ENCODE data around the gene LAT. TPM values are rescaled to one million over a fixed set of nuclear protein-coding genes. Genes with fewer than 3 reads are reported as not detected.

Gene LAT
- total RNA-seq, 2 donors from 2014 or later: 0.98 to 1.3 TPM

DNA sequence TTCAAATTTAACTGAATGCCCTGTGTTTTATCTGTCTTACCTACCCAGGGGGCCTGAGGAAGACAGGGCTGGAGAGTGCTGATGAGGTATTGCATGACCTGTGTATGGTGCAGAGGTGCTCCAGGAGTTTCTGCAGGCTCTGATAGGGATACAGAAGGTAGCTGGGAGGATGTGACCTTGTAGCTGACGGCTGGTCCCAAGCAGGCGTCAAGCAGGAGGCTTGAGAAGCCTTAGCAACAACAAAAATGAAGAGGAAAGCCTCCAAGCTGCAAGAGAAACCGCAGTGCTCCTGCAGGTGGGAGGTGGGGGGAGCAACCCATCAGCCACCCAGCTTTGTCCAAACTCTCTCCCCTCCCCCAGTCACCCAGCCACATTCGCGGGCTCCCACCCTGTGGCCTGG lies 40.4 kb downstream of the LAT start:
- DNase-seq (ENCODE audit: low spot score): no peak
- Histone ChIP-seq H3K9me3 (no peaks in the 10 kb centered on the region), H3K4me1 (no peaks in the 10 kb centered on the region), H3K27ac (no peak overlapping the region), H3K27me3 (no peaks in the 10 kb centered on the region), H3K4me3 (no peak overlapping the region), H3K36me3 (no peaks in the 10 kb centered on the region)
- TF ChIP-seq, protein P1, sequence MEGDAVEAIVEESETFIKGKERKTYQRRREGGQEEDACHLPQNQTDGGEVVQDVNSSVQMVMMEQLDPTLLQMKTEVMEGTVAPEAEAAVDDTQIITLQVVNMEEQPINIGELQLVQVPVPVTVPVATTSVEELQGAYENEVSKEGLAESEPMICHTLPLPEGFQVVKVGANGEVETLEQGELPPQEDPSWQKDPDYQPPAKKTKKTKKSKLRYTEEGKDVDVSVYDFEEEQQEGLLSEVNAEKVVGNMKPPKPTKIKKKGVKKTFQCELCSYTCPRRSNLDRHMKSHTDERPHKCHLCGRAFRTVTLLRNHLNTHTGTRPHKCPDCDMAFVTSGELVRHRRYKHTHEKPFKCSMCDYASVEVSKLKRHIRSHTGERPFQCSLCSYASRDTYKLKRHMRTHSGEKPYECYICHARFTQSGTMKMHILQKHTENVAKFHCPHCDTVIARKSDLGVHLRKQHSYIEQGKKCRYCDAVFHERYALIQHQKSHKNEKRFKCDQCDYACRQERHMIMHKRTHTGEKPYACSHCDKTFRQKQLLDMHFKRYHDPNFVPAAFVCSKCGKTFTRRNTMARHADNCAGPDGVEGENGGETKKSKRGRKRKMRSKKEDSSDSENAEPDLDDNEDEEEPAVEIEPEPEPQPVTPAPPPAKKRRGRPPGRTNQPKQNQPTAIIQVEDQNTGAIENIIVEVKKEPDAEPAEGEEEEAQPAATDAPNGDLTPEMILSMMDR (IDR thresholded peaks at IDR 0.05): no peak

DNA sequence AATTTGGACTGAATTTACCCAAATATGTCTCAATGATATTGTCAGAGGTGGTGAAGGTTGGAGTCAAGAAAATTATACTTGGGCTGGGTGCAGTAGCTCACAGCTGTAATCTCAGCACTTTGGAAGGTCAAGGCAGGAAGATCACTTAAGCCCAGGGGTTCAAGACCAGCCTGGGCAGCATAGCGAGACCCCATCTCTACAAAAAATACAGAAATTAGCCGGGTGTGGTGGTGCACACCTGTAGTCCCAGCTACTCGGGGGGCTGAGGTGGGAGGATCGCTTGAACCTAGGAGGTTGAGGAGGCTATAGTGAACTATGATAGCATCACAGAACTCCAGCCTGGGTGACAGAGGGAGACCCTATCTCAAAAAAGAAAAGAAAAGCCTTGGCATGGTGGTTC lies 40.9 kb downstream of the LAT start:
- no peak overlapping the region for H3K4me3 ChIP-seq
- no peak for DNase-seq (ENCODE audit: low spot score)
- H3K27me3 ChIP-seq: no peaks in the 10 kb centered on the region
- H3K4me1 ChIP-seq: no peaks in the 10 kb centered on the region
- H3K9me3 ChIP-seq: no peaks in the 10 kb centered on the region
- no peaks in the 10 kb centered on the region for H3K36me3 ChIP-seq
- H3K27ac ChIP-seq: no peak overlapping the region
- TF ChIP-seq, protein P1 (IDR thresholded peaks at IDR 0.05): no peak

DNA sequence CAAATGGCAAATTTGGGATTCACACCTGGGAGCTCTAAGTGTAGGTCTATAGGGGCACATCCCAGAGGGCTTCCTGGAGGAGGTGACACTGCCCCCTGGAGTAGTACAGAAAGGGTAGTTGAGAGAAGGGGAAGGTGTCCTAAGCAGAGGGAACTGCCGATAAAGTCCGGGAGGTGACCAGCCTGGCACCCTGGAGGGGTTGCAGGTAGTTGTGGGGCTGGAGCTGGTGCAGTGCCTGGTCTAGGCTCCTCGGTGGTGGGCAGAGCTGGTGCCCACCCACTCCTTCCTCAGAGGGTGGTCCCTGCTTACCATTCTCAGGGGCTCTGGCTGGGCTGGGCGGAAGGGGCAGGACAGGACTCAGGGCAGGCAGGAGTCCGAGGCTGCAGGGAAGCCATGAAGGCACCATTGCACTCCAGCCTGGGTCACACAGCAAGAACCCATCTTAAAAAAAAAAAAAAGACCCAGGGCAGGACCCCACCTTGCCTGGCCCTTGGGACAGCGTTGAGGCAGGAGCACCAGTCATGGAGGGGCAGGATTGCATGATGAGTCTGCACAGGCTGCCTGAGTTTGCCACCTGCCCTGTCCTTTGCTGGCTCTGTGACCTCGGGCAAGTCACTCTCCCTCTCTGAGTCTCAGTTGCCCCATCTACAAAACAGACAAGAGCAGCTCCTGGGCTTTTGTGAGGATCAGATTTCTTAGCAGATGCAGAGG lies 43.8 kb downstream of the LAT start:
- Histone ChIP-seq H3K27me3 (no peaks in the 10 kb centered on the region), H3K36me3 (no peaks in the 10 kb centered on the region), H3K9me3 (no peaks in the 10 kb centered on the region), H3K4me3 (no peak overlapping the region), H3K27ac (no peak overlapping the region), H3K4me1 (no peaks in the 10 kb centered on the region)
- DNase-seq (ENCODE audit: low spot score): no peak
- TF ChIP-seq, protein P1 (IDR thresholded peaks at IDR 0.05): no peak

DNA sequence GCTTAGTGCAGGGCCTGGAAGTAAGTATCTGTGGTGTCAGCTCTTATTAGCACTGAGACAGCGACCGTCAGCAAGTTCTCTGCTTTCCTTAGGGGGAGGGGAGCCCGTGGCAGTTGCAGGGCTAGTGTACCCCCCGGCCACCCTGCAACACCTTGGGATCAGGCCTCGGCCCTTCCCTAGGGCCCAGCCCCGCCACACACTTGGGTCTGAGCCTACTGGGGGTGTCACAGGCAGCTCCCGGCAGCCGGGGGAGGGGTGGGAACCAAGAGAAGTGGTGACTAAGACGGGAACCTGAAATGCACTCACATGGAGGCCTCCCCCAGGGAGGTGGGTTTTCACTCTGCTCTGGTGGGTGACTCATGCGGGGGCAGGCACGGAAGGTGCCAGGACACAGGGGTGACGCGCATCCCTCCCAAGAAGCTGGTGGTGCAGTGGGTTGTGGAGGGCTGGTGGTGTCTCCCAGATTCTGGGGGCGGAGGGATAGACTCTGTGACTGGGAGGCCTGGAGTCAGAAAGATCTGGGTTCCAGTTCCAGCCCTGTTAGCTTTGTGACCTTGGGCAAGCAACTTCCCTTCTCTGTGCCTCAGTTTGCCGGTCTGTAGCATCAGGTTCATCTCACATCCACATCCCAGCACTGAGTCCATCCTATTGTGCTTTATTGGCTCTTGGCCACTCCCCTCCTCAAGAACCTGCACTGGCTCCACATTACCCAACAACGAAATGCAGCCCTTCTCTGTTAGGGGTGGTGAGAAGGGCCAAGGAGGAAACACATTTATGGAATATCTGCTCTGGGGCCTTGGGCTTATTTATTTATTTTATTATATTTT lies 44.5 kb downstream of the LAT start:
- no peaks in the 10 kb centered on the region for H3K4me1 ChIP-seq
- H3K36me3 ChIP-seq: no peaks in the 10 kb centered on the region
- no peaks in the 10 kb centered on the region for H3K9me3 ChIP-seq
- TF ChIP-seq, protein P1 (IDR thresholded peaks at IDR 0.05): no peak
- no peak overlapping the region for H3K4me3 ChIP-seq
- no peak overlapping the region for H3K27ac ChIP-seq
- no peak for DNase-seq (ENCODE audit: low spot score)
- no peaks in the 10 kb centered on the region for H3K27me3 ChIP-seq

DNA sequence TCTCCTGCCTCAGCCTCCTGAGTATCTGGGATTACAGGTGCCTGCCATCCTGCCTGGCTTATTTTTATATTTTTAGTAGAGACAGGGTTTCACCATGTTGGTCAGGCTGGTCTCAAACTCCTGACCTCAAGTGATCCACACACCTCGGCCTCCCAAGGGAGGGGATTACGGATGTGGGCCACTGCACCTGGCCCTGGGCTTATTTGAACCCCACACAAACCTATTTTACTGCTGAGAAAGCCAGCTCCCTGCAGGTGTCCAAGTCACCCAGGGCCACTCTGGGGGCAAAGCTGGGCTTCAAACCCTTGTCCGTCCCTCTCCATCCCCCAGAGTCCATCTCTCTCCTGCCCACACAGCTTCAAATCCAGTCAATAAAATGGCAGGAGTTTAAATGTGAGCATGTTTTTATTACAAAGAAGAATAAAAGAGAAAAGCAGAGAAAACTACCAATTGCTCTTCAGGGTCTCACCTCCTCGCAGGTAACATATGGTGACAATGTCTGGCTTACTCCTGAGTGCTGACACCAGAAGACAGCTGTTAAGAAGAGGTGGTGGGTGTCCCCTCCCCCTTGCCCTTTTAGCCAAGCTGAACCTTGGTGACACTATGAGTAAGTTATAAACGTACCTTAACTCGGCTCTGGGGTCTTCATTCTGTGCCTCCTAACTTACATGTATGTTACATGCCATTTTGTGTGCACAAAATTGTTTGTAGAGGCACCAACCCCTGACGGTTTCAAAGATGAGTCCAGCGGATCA lies 45.4 kb downstream of the LAT start:
- H3K27me3 ChIP-seq: no peaks in the 10 kb centered on the region
- H3K36me3 ChIP-seq: no peaks in the 10 kb centered on the region
- no peak for DNase-seq (ENCODE audit: low spot score)
- no peaks in the 10 kb centered on the region for H3K9me3 ChIP-seq
- H3K27ac ChIP-seq: no peak overlapping the region
- TF ChIP-seq, protein P1 (IDR thresholded peaks at IDR 0.05): no peak
- H3K4me3 ChIP-seq: no peak overlapping the region
- H3K4me1 ChIP-seq: no peaks in the 10 kb centered on the region

Other genes starting within 250 kb of the LAT start
- gene NPIPB9, start 233.3 kb upstream of the LAT start, total RNA-seq: under 1 TPM in 1 of 2 donors, not detected in 1; 0.70 TPM
- gene ATXN2L, start 162.1 kb upstream of the LAT start, total RNA-seq: 10 to 100 TPM; 26.0 to 55.1 TPM
- gene TUFM, start 138.7 kb upstream of the LAT start, total RNA-seq: 100 to 1,000 TPM; 122 to 165 TPM
- gene SH2B1, start 121.2 kb upstream of the LAT start, total RNA-seq: 10 to 100 TPM; 31.9 to 36.7 TPM
- gene ATP2A1, start 106.6 kb upstream of the LAT start, total RNA-seq: under 1 TPM in 1 of 2 donors, not detected in 1; 0.26 TPM
- 10 to 100 TPM; 18.2 to 22.5 TPM for gene RABEP2, start 59.8 kb upstream of the LAT start, total RNA-seq
- gene CD19, start 53.1 kb upstream of the LAT start, total RNA-seq: under 1 TPM in 1 of 2 donors, not detected in 1; 0.24 TPM
- gene NFATC2IP, start 34.1 kb upstream of the LAT start, total RNA-seq: 10 to 100 TPM; 10.6 to 13.0 TPM
- 10 to 100 TPM; 11.9 to 12.8 TPM for gene SPNS1, start 10.3 kb upstream of the LAT start, total RNA-seq

Measured in right atrium auricular region (tissue), 2 donors.